Measurements from ENCODE around the gene FLVCR2. TPM values are rescaled to one million over a fixed set of nuclear protein-coding genes. Genes with fewer than 3 reads are reported as not detected.

The FLVCR2 gene
- total RNA-seq, 4 donors from 2014 or later, result 1.9 to 5.8 (median 4.1) TPM

- no peak for ATAC-seq
- no peaks in the 10 kb centered on the region for H3K36me3 ChIP-seq
- no peaks in the 10 kb centered on the region for H3K9me3 ChIP-seq
- TF ChIP-seq CTCF (IDR thresholded peaks at IDR 0.05) (no peak), POLR2AphosphoS5 (IDR thresholded peaks at IDR 0.05) (no peak), EP300 (IDR thresholded peaks at IDR 0.05) (no peak), POLR2A (IDR thresholded peaks at IDR 0.05) (no peak)
- WGBS, 2 donors (ENCODE audit: low coverage in 1 of 2), result 100% methylated on average over 1 to 2 of the region's 13 CpGs
- peak overlapping the region in 3 of 4 donors; percentile 88 to 90 (median 88) for H3K27ac ChIP-seq
- H3K4me1 ChIP-seq, result peaks cover 0 to 32% (median 19%) of the 10 kb centered on the region in 3 donors
- peak overlapping the region; percentile 35 to 67 for H3K4me3 ChIP-seq
- no peaks in the 10 kb centered on the region for H3K27me3 ChIP-seq
These were observed 981 bp downstream of the FLVCR2 start for GRCh38 chr14:75579338-75579864.

- Histone ChIP-seq H3K4me1 (peaks cover 0 to 32% (median 19%) of the 10 kb centered on the region in 3 donors), H3K36me3 (no peaks in the 10 kb centered on the region), H3K27ac (peak overlapping the region in 2 of 4 donors; percentile 88), H3K9me3 (no peaks in the 10 kb centered on the region), H3K4me3 (peak overlapping the region in 1 of 2 donors; percentile 67), H3K27me3 (no peaks in the 10 kb centered on the region)
- ATAC-seq, result no peak
- no peak for TF ChIP-seq CTCF (IDR thresholded peaks at IDR 0.05)
- TF ChIP-seq EP300 (IDR thresholded peaks at IDR 0.05), result no peak
- WGBS, 2 donors (ENCODE audit: low coverage in 1 of 2), result 80 to 87% methylated on average over 3 of the region's 3 CpGs
These were observed 1.5 kb downstream of the FLVCR2 start for GRCh38 chr14:75579882-75580281.

- Histone ChIP-seq H3K36me3 (no peaks in the 10 kb centered on the region), H3K4me3 (no peak overlapping the region), H3K4me1 (no peaks in the 10 kb centered on the region), H3K27me3 (no peaks in the 10 kb centered on the region), H3K9me3 (no peaks in the 10 kb centered on the region), H3K27ac (no peak overlapping the region)
- ATAC-seq, result no peak
- TF ChIP-seq CTCF (IDR thresholded peaks at IDR 0.05), result no peak
- no peak for TF ChIP-seq EP300 (IDR thresholded peaks at IDR 0.05)
- TF ChIP-seq POLR2A (IDR thresholded peaks at IDR 0.05), result no peak
- TF ChIP-seq POLR2AphosphoS5 (IDR thresholded peaks at IDR 0.05), result no peak
These were observed 9.0 kb downstream of the FLVCR2 start for GRCh38 chr14:75587388-75587787.

GRCh38 chr14:75589931-75590330 lies 11.5 kb downstream of the FLVCR2 start:
- TF ChIP-seq POLR2A (IDR thresholded peaks at IDR 0.05) (no peak), POLR2AphosphoS5 (IDR thresholded peaks at IDR 0.05) (no peak), EP300 (IDR thresholded peaks at IDR 0.05) (no peak), CTCF (IDR thresholded peaks at IDR 0.05) (no peak)
- no peak overlapping the region for H3K4me3 ChIP-seq
- ATAC-seq, result no peak
- WGBS, 2 donors (ENCODE audit: low coverage in 1 of 2), result 100% methylated on average over 4 to 6 of the region's 6 CpGs
- H3K27ac ChIP-seq, result no peak overlapping the region
- no peaks in the 10 kb centered on the region for H3K9me3 ChIP-seq
- no peaks in the 10 kb centered on the region for H3K4me1 ChIP-seq
- H3K36me3 ChIP-seq, result no peaks in the 10 kb centered on the region
- no peaks in the 10 kb centered on the region for H3K27me3 ChIP-seq

- no peaks in the 10 kb centered on the region for H3K4me1 ChIP-seq
These were observed 13.0 kb downstream of the FLVCR2 start for GRCh38 chr14:75591331-75591946.

More at GRCh38 chr14:75591331-75591946, 13.0 kb downstream of the FLVCR2 start:
- TF ChIP-seq CTCF (IDR thresholded peaks at IDR 0.05) (no peak), POLR2AphosphoS5 (IDR thresholded peaks at IDR 0.05) (no peak), EP300 (IDR thresholded peaks at IDR 0.05) (no peak), POLR2A (IDR thresholded peaks at IDR 0.05) (no peak)
- 86% methylated on average over 1 of the region's 1 CpG; no CpG with 5 or more reads in 1 of the 2 donors for WGBS, 2 donors (ENCODE audit: low coverage in 1 of 2)
- H3K9me3 ChIP-seq, result no peaks in the 10 kb centered on the region
- H3K27ac ChIP-seq, result no peak overlapping the region
- ATAC-seq, result no peak
- H3K27me3 ChIP-seq, result no peaks in the 10 kb centered on the region
- no peak overlapping the region for H3K4me3 ChIP-seq
- no peaks in the 10 kb centered on the region for H3K36me3 ChIP-seq
